Panc1 (cell line): ENCODE measurements around the gene TGFB1I1. TPM values are rescaled to one million over a fixed set of nuclear protein-coding genes. Genes with fewer than 3 reads are reported as not detected.

ENCODE experiments used
- ATAC-seq: fragments of 200-7000 bp; cut with Tn5 transposase; 2 replicates; pipeline ENCODE4 v1.9.1; 2020; ENCODE audit warnings: mild to moderate bottlenecking, moderate library complexity
- BruUV-seq: library from RNA; stranded (reverse); fragments of 400-500 nt; replicated peaks from 2 replicates; lab custom pipeline; 2021; lab: Mats Ljungman, UMichigan
- CTCF ChIA-PET: fragments of 300-600 bp; sonication (Branson Sonifier 250); formaldehyde crosslinking; loops from one replicate; lab custom pipeline; 2022; ENCODE audit warnings: antibody characterized with exemption; lab: Charles Lee
- POLR2A ChIA-PET: fragments of 300-600 bp; sonication (Branson Sonifier 250); formaldehyde crosslinking; loops from one replicate; lab custom pipeline; 2022; ENCODE audit warnings: antibody characterized with exemption; lab: Charles Lee
- DNase-seq: peaks from one replicate; pipeline ENCODE4 v3.0.0-alpha.2; 2010; ENCODE audit warnings: low read depth, low spot score
- H3K27ac ChIP-seq: 2 replicates; pipeline ENCODE4 v1.5.1; 2011; ENCODE audit warnings: mild to moderate bottlenecking, low read length, inconsistent platforms
- H3K27me3 ChIP-seq: fragments of 200-500 bp; sonication (Bioruptor generic); 2 replicates; pipeline ENCODE4 v1.6.0; 2014; ENCODE audit warnings: low read length, inconsistent platforms; ENCODE audit not compliant: control insufficient read depth, insufficient read depth
- H3K36me3 ChIP-seq: fragments of 200-500 bp; sonication (Bioruptor generic); 2 replicates; pipeline ENCODE4 v1.5.1; 2014; ENCODE audit warnings: inconsistent platforms, mild to moderate bottlenecking, low read length, moderate library complexity; ENCODE audit not compliant: control insufficient read depth, insufficient read depth
- H3K4me1 ChIP-seq: 2 replicates; pipeline ENCODE4 v1.5.1; 2011; ENCODE audit warnings: inconsistent platforms, mild to moderate bottlenecking, low read length, moderate library complexity; ENCODE audit not compliant: control insufficient read depth, insufficient read depth
- H3K4me3 ChIP-seq, 2 experiments: 2 replicates each; pipeline ENCODE4 v1.5.1; 2011 to 2012; ENCODE audit warnings: low read depth in 2 of 2, low read length in 2 of 2, mild to moderate bottlenecking in 2 of 2, inconsistent platforms in 1 of 2, moderate library complexity in 1 of 2
- H3K9me3 ChIP-seq: fragments of 200-500 bp; sonication (Bioruptor generic); 2 replicates; pipeline ENCODE4 v1.5.1; 2014; ENCODE audit warnings: low read depth, mild to moderate bottlenecking, inconsistent platforms, low read length, moderate library complexity; ENCODE audit not compliant: control insufficient read depth, insufficient read depth
- CTCF ChIP-seq: fragments of 450-650 bp; IDR thresholded peaks from 2 replicates; pipeline ENCODE4 v1.5.1; 2017; ENCODE audit warnings: mild to moderate bottlenecking
- POLR2AphosphoS5 ChIP-seq: IDR thresholded peaks from 2 replicates; pipeline ENCODE4 v1.6.1; 2012; ENCODE audit warnings: mild to moderate bottlenecking, low read depth, low read length, moderate library complexity
- SIN3A ChIP-seq: IDR thresholded peaks from 2 replicates; pipeline ENCODE4 v1.6.1; 2012; ENCODE audit warnings: low read depth, mild to moderate bottlenecking, low read length, moderate library complexity, borderline replicate concordance; ENCODE audit not compliant: insufficient read depth
- TCF7L2 ChIP-seq: IDR thresholded peaks from 2 replicates; pipeline ENCODE4 v1.6.1; 2011; ENCODE audit warnings: mild to moderate bottlenecking, low read depth, low read length, inconsistent platforms
- in situ Hi-C: cut with HindIII; loops from 2 replicates; pipeline ENCODE4 v1.10.0; 2016; ENCODE audit warnings: low sequenced_read_pairs, low pct_unique_long_range_greater_than_20kb
- intact Hi-C: fragments of 100-400 bp; cut with micrococcal nuclease; formaldehyde crosslinking; loops from one replicate; pipeline ENCODE4 v1.10.0; 2022; ENCODE audit not compliant: unreplicated experiment
- total RNA-seq: library from RNA; stranded (reverse); gene quantifications from one replicate; pipeline ENCODE4 v1.2.1, GENCODE V29; 2021; ENCODE audit not compliant: unreplicated experiment
- TF ChIP-seq, protein P1 (sequence below), 2 experiments: IDR thresholded peaks; 2 replicates each; pipeline ENCODE4 v1.6.1; 2011 to 2012; ENCODE audit warnings: low read depth in 2 of 2, control low read depth in 1 of 2, low read length in 1 of 2, mild to moderate bottlenecking in 1 of 2, moderate library complexity in 1 of 2; ENCODE audit not compliant: insufficient read depth in 1 of 2

The TGFB1I1 gene
- total RNA-seq, 1 experiment from 2014 or later = 32.5 TPM

- peaks cover 8% of the 10 kb centered on the region; the same call in 1 of the 2 replicates for H3K4me1 ChIP-seq
- in situ Hi-C loops (no loop called here), intact Hi-C loops (loop anchor here (5.0 kb wide), 1 partner anchor 51 kb away; the partner anchor contains the start of gene AHSP)
- no peak overlapping the region for H3K27ac ChIP-seq
- TF ChIP-seq, protein P1, sequence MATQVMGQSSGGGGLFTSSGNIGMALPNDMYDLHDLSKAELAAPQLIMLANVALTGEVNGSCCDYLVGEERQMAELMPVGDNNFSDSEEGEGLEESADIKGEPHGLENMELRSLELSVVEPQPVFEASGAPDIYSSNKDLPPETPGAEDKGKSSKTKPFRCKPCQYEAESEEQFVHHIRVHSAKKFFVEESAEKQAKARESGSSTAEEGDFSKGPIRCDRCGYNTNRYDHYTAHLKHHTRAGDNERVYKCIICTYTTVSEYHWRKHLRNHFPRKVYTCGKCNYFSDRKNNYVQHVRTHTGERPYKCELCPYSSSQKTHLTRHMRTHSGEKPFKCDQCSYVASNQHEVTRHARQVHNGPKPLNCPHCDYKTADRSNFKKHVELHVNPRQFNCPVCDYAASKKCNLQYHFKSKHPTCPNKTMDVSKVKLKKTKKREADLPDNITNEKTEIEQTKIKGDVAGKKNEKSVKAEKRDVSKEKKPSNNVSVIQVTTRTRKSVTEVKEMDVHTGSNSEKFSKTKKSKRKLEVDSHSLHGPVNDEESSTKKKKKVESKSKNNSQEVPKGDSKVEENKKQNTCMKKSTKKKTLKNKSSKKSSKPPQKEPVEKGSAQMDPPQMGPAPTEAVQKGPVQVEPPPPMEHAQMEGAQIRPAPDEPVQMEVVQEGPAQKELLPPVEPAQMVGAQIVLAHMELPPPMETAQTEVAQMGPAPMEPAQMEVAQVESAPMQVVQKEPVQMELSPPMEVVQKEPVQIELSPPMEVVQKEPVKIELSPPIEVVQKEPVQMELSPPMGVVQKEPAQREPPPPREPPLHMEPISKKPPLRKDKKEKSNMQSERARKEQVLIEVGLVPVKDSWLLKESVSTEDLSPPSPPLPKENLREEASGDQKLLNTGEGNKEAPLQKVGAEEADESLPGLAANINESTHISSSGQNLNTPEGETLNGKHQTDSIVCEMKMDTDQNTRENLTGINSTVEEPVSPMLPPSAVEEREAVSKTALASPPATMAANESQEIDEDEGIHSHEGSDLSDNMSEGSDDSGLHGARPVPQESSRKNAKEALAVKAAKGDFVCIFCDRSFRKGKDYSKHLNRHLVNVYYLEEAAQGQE (IDR thresholded peaks at IDR 0.05; ENCODE audit: insufficient read depth in 1 of 2, low read depth in 2 of 2, low read length in 1 of 2) = no peak
- no peaks in the 10 kb centered on the region for H3K9me3 ChIP-seq
- CTCF ChIA-PET = no interaction called here
- ATAC-seq (no peak), DNase-seq (no peak)
- H3K27me3 ChIP-seq = no peaks in the 10 kb centered on the region
- no peak overlapping the region for H3K4me3 ChIP-seq
- no TSS peak for BruUV-seq
- peaks cover 3% of the 10 kb centered on the region; the same call in 1 of the 2 replicates for H3K36me3 ChIP-seq
- POLR2A ChIA-PET = no interaction called here
Measured at GRCh38 chr16:31475946-31476302, 4.0 kb downstream of the TGFB1I1 start.

- Histone ChIP-seq H3K27me3 (no peaks in the 10 kb centered on the region), H3K36me3 (peaks cover 3% of the 10 kb centered on the region; the same call in 1 of the 2 replicates), H3K9me3 (no peaks in the 10 kb centered on the region), H3K4me3 (peak overlapping the region; percentile 45 to 56), H3K4me1 (peaks cover 6% of the 10 kb centered on the region; the same call in 1 of the 2 replicates), H3K27ac (peak overlapping the region; percentile 60)
- no TSS peak for BruUV-seq
- in situ Hi-C loops (no loop called here), intact Hi-C loops (loop anchor here (5.0 kb wide), 1 partner anchor 51 kb away; the partner anchor contains the start of gene AHSP)
- ATAC-seq (peak; percentile 79), DNase-seq (no peak)
- ChIA-PET POLR2A (no interaction called here), CTCF (interaction anchor here (1.5 kb wide), 1 partner anchor 16 kb away, joined by 6 read pairs; no protein-coding TSS in a partner anchor)
- TF ChIP-seq POLR2AphosphoS5 (peak; percentile 36; the same call in 1 of the 2 replicates), TCF7L2 (no peak)
Measured at GRCh38 chr16:31476303-31477219, 4.6 kb downstream of the TGFB1I1 start.

DNA sequence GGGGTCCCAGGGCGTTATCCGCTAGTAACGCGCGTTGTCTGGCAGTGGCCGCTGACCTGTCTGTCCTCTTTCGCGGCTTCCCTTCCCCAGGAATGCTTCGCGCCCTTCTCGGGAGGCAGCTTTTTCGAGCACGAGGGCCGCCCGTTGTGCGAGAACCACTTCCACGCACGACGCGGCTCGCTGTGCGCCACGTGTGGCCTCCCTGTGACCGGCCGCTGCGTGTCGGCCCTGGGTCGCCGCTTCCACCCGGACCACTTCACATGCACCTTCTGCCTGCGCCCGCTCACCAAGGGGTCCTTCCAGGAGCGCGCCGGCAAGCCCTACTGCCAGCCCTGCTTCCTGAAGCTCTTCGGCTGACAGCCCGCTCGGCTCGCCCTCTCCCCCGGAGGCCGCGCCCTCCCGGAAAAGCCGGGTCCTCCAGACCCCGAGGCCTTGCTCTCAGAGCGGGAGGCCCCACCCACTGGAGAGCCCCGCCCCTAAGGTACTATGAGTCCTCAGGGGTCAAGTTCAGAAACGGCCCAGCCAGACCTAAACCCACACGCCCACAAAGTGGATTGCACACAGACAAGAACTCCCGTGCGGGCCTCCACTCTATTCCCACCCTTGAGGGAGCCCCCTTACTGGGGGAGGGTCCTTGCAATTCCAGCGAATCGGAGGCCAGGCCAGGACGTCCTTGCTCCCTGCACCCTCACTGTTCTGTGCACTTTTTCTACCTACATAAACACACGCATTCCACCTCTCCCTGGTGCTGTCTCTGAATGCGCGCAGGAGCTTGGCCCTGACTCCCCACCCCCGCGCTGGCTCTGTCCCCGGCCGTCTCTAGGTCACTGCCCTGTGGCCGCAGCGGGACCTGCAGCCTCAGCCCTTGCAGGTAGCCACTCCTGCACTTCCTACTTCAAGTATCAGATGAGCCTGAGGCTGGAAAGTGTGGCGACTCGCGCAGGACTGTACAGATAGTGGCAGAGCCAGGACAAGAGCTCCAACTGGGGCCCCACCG is 5.6 kb downstream of the TGFB1I1 start:
- in situ Hi-C loops (no loop called here), intact Hi-C loops (loop anchor here (5.0 kb wide), 1 partner anchor 50 kb away; the partner anchor contains the start of gene AHSP)
- no TSS peak for BruUV-seq
- peaks cover 4% of the 10 kb centered on the region; the same call in 1 of the 2 replicates for H3K4me1 ChIP-seq
- H3K36me3 ChIP-seq = peaks cover 3% of the 10 kb centered on the region; the same call in 1 of the 2 replicates
- no peak for DNase-seq
- no peaks in the 10 kb centered on the region for H3K9me3 ChIP-seq
- ChIA-PET CTCF (interaction anchor here (0.6 to 1.5 kb wide), 3 partner anchors 17 to 665 kb away, joined by 3 to 6 read pairs (median 4); no protein-coding TSS in a partner anchor), POLR2A (no interaction called here)
- H3K27ac ChIP-seq = peak overlapping the region; percentile 7; the same call in 1 of the 2 replicates
- TF ChIP-seq TCF7L2 (no peak), CTCF (no peak), SIN3A (no peak), POLR2AphosphoS5 (no peak)
- TF ChIP-seq, protein P1 (IDR thresholded peaks at IDR 0.05; ENCODE audit: insufficient read depth in 1 of 2, low read depth in 2 of 2, low read length in 1 of 2) = no peak
- no peaks in the 10 kb centered on the region for H3K27me3 ChIP-seq
- ATAC-seq = peak; percentile 72
- peak overlapping the region; percentile 45 to 56 for H3K4me3 ChIP-seq
